A549 (cell line): ENCODE results near the gene LRSAM1.

Source experiments
- EP300 ChIP-seq, 2 experiments: fragments of >200 bp; sonication (Bioruptor Twin); formaldehyde crosslinking; IDR thresholded peaks; 2 replicates in 1 of 2; 3 replicates in 1 of 2; pipeline ENCODE4 v1.6.1; 2016 to 2017
- POLR2A ChIP-seq: IDR thresholded peaks from 2 replicates; pipeline ENCODE4 v1.6.1; 2012; ENCODE audit warnings: mild to moderate bottlenecking, low read length
- TF ChIP-seq, protein P1 (sequence below): fragments of >200 bp; sonication (Bioruptor Twin); formaldehyde crosslinking; IDR thresholded peaks from 3 replicates; pipeline ENCODE4 v1.5.1; 2016
- TF ChIP-seq, protein P2 (sequence below): fragments of 250-450 bp; sonication (Bioruptor Pico); IDR thresholded peaks from 2 replicates; pipeline ENCODE4 v1.5.0; 2021; ENCODE audit warnings: mild to moderate bottlenecking, moderate library complexity, borderline replicate concordance

DNA sequence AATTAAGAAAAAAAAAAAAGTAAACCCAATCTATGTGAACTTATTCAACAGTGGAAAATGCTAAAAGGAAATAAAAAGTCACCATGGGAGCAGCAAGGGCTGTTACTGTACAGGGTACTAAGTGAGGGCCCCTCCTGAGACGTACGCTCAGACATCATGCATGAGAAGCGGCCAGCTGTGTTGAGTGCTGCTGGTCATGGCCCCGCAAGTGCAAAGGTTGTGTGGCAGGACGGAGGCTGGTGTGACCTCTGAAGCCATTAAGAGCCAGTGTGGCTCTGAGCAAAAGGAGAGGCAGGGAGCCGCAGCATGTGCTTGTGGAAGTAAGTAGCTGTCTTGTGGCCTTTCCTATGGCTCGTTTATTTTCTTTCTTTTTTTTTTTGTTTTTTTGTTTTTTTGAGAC, 30.3 kb upstream of the LRSAM1 start:
- TF ChIP-seq, protein P1, sequence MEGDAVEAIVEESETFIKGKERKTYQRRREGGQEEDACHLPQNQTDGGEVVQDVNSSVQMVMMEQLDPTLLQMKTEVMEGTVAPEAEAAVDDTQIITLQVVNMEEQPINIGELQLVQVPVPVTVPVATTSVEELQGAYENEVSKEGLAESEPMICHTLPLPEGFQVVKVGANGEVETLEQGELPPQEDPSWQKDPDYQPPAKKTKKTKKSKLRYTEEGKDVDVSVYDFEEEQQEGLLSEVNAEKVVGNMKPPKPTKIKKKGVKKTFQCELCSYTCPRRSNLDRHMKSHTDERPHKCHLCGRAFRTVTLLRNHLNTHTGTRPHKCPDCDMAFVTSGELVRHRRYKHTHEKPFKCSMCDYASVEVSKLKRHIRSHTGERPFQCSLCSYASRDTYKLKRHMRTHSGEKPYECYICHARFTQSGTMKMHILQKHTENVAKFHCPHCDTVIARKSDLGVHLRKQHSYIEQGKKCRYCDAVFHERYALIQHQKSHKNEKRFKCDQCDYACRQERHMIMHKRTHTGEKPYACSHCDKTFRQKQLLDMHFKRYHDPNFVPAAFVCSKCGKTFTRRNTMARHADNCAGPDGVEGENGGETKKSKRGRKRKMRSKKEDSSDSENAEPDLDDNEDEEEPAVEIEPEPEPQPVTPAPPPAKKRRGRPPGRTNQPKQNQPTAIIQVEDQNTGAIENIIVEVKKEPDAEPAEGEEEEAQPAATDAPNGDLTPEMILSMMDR: no peak
- TF ChIP-seq POLR2A (no peak), EP300 (IDR thresholded peaks at IDR 0.05) (no peak)
- TF ChIP-seq, protein P2, sequence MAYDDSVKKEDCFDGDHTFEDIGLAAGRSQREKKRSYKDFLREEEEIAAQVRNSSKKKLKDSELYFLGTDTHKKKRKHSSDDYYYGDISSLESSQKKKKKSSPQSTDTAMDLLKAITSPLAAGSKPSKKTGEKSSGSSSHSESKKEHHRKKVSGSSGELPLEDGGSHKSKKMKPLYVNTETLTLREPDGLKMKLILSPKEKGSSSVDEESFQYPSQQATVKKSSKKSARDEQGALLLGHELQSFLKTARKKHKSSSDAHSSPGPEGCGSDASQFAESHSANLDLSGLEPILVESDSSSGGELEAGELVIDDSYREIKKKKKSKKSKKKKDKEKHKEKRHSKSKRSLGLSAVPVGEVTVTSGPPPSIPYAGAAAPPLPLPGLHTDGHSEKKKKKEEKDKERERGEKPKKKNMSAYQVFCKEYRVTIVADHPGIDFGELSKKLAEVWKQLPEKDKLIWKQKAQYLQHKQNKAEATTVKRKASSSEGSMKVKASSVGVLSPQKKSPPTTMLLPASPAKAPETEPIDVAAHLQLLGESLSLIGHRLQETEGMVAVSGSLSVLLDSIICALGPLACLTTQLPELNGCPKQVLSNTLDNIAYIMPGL (CRISPR knock-in tag): no peak
